SK-N-SH treated with all-trans-retinoic acid at 6 μM for 48 hours (cell line): ENCODE measurements around the gene BMPR1B.

Experiments
- ATAC-seq: fragments of 200-7000 bp; cut with Tn5 transposase; 3 replicates; pipeline ENCODE4 v1.9.1; 2020; ENCODE audit warnings: mild to moderate bottlenecking, moderate library complexity
- ARNTL ChIP-seq: fragments of 450-650 bp; formaldehyde crosslinking; IDR thresholded peaks from 2 replicates; pipeline ENCODE4 v1.5.0; 2020; ENCODE audit warnings: low read depth, mild to moderate bottlenecking, moderate library complexity, borderline replicate concordance
- BACH2 ChIP-seq: fragments of 250-450 bp; sonication (Bioruptor Pico); IDR thresholded peaks from 2 replicates; pipeline ENCODE4 v1.9.0; 2021; ENCODE audit warnings: mild to moderate bottlenecking, borderline replicate concordance
- CREB5 ChIP-seq: fragments of 250-450 bp; sonication (Bioruptor Pico); IDR thresholded peaks from 2 replicates; pipeline ENCODE4 v1.5.1; 2020; ENCODE audit warnings: low read depth, mild to moderate bottlenecking, moderate library complexity
- ESRRG ChIP-seq: fragments of 250-450 bp; sonication (Bioruptor Pico); IDR thresholded peaks from 2 replicates; pipeline ENCODE4 v1.6.1; 2021; ENCODE audit warnings: mild to moderate bottlenecking
- GLIS3 ChIP-seq: fragments of 250-450 bp; sonication (Bioruptor Pico); IDR thresholded peaks from 2 replicates; pipeline ENCODE4 v1.5.0; 2020; ENCODE audit warnings: mild to moderate bottlenecking, moderate library complexity
- ISL1 ChIP-seq: fragments of 250-450 bp; sonication (Bioruptor Pico); IDR thresholded peaks from 2 replicates; pipeline ENCODE4 v2.1.2; 2022; ENCODE audit warnings: mild to moderate bottlenecking, moderate library complexity
- OSR1 ChIP-seq: fragments of 250-450 bp; sonication (Bioruptor Pico); IDR thresholded peaks from 2 replicates; pipeline ENCODE4 v1.8.0; 2022; ENCODE audit warnings: moderate library complexity, mild to moderate bottlenecking, inconsistent platforms
- PATZ1 ChIP-seq: fragments of 250-450 bp; sonication (Bioruptor Pico); IDR thresholded peaks from 2 replicates; pipeline ENCODE4 v1.8.0; 2020; ENCODE audit warnings: mild to moderate bottlenecking, moderate library complexity, borderline replicate concordance
- POU6F1 ChIP-seq: fragments of 250-450 bp; sonication (Bioruptor Pico); IDR thresholded peaks from 2 replicates; pipeline ENCODE4 v1.8.0; 2021; ENCODE audit warnings: low read depth, mild to moderate bottlenecking, moderate library complexity, borderline replicate concordance
- PPARA ChIP-seq: fragments of 250-450 bp; sonication (Bioruptor Pico); IDR thresholded peaks from 2 replicates; pipeline ENCODE4 v1.5.0; 2020; ENCODE audit warnings: mild to moderate bottlenecking, borderline replicate concordance
- RARB ChIP-seq: fragments of 250-450 bp; sonication (Bioruptor Pico); IDR thresholded peaks from 2 replicates; pipeline ENCODE4 v1.8.0; 2021; ENCODE audit warnings: mild to moderate bottlenecking, moderate library complexity
- SNAI2 ChIP-seq: fragments of 250-450 bp; sonication (Bioruptor Pico); IDR thresholded peaks from 2 replicates; pipeline ENCODE4 v1.5.0; 2020; ENCODE audit warnings: mild to moderate bottlenecking, moderate library complexity
- TCF4 ChIP-seq: fragments of 250-450 bp; sonication (Bioruptor Pico); IDR thresholded peaks from 2 replicates; pipeline ENCODE4 v1.8.0; 2021; ENCODE audit warnings: mild to moderate bottlenecking, moderate library complexity, borderline replicate concordance
- TOX ChIP-seq: fragments of 250-450 bp; sonication (Bioruptor Pico); IDR thresholded peaks from 2 replicates; pipeline ENCODE4 v1.8.0; 2021; ENCODE audit warnings: mild to moderate bottlenecking, moderate library complexity, borderline replicate concordance
- TSHZ2 ChIP-seq: fragments of 250-450 bp; sonication (Bioruptor Pico); IDR thresholded peaks from 2 replicates; pipeline ENCODE4 v1.5.0; 2020; ENCODE audit warnings: mild to moderate bottlenecking, moderate library complexity
- ZC3H10 ChIP-seq: fragments of 250-450 bp; sonication (Bioruptor Pico); IDR thresholded peaks from 2 replicates; pipeline ENCODE4 v1.5.1; 2021; ENCODE audit warnings: mild to moderate bottlenecking, moderate library complexity
- ZFP3 ChIP-seq: fragments of 250-450 bp; sonication (Bioruptor Pico); IDR thresholded peaks from 2 replicates; pipeline ENCODE4 v1.5.0; 2020; ENCODE audit warnings: mild to moderate bottlenecking, moderate library complexity
- ZFP30 ChIP-seq: fragments of 450-650 bp; formaldehyde crosslinking; IDR thresholded peaks from 2 replicates; pipeline ENCODE4 v1.5.0; 2022; ENCODE audit warnings: mild to moderate bottlenecking, moderate library complexity
- ZNF565 ChIP-seq: fragments of 450-650 bp; formaldehyde crosslinking; conservative IDR thresholded peaks from 2 replicates; pipeline ENCODE4 v1.5.0; 2020; ENCODE audit warnings: low read depth, mild to moderate bottlenecking, moderate library complexity
- ZNF70 ChIP-seq: fragments of 450-650 bp; formaldehyde crosslinking; IDR thresholded peaks from 2 replicates; pipeline ENCODE4 v1.5.0; 2020; ENCODE audit warnings: mild to moderate bottlenecking, moderate library complexity
- ZNF8 ChIP-seq: fragments of 450-650 bp; formaldehyde crosslinking; IDR thresholded peaks from 2 replicates; pipeline ENCODE4 v1.5.0; 2020; ENCODE audit warnings: mild to moderate bottlenecking, moderate library complexity

Gene BMPR1B

GRCh38 chr4:94804650-94805049 is 46.9 kb downstream of the BMPR1B start:
- no peak for ATAC-seq
- TF ChIP-seq GLIS3 (CRISPR knock-in tag) (no peak), OSR1 (CRISPR knock-in tag) (no peak), TOX (CRISPR knock-in tag) (no peak)
- TF ChIP-seq, all 23 proteins: peak for 0

- no peak for TF ChIP-seq ARNTL (CRISPR knock-in tag)
- no peak for TF ChIP-seq GLIS3 (CRISPR knock-in tag)
- no peak for TF ChIP-seq PPARA
- TF ChIP-seq PATZ1 = no peak
- no peak for TF ChIP-seq ZC3H10 (CRISPR knock-in tag)
- TF ChIP-seq ZFP3 (CRISPR knock-in tag) = no peak
- TF ChIP-seq BACH2 = no peak
- no peak for TF ChIP-seq TCF4 (CRISPR knock-in tag)
- TF ChIP-seq CREB5 (CRISPR knock-in tag) = no peak
- no peak for TF ChIP-seq TOX (CRISPR knock-in tag)
- TF ChIP-seq SNAI2 (CRISPR knock-in tag) = no peak
- TF ChIP-seq ZNF565 (CRISPR knock-in tag) = no peak
- no peak for TF ChIP-seq ZFP30
- TF ChIP-seq TSHZ2 (CRISPR knock-in tag) = no peak
- no peak for TF ChIP-seq ISL1 (CRISPR knock-in tag)
- TF ChIP-seq ESRRG (CRISPR knock-in tag) = no peak
- no peak for TF ChIP-seq ZNF8 (CRISPR knock-in tag)
- no peak for ATAC-seq
Measured at GRCh38 chr4:94806376-94806775, 48.6 kb downstream of the BMPR1B start.

GRCh38 chr4:94811643-94812042 is 53.9 kb downstream of the BMPR1B start:
- TF ChIP-seq ZFP3 (CRISPR knock-in tag) (no peak), ZNF70 (CRISPR knock-in tag) (no peak), ZNF8 (CRISPR knock-in tag) (no peak), SNAI2 (CRISPR knock-in tag) (no peak), ZNF565 (CRISPR knock-in tag) (no peak), BACH2 (no peak), CREB5 (CRISPR knock-in tag) (no peak), RARB (no peak), ISL1 (CRISPR knock-in tag) (no peak), ARNTL (CRISPR knock-in tag) (no peak), OSR1 (CRISPR knock-in tag) (no peak), POU6F1 (no peak), TSHZ2 (CRISPR knock-in tag) (no peak), TCF4 (CRISPR knock-in tag) (no peak), GLIS3 (CRISPR knock-in tag) (no peak), ZFP30 (no peak), TOX (CRISPR knock-in tag) (no peak), PPARA (no peak)
- TF ChIP-seq, all 23 proteins: peak for 0
- no peak for ATAC-seq
